HUDEP-2 (cell line): ENCODE results near the gene PCK2.
A peak's percentile ranks its signal among the peaks of the same experiment; 100 is the strongest.
"Not testable (repeated sequence)": the region's sequence is repeated elsewhere in the genome, so short reads cannot be mapped to it uniquely, and the experiment has no call there.

Experiments used
- DNase-seq, 76 experiments: peaks; one replicate each; lab custom pipeline; 2025; ENCODE audit not compliant: unreplicated experiment in 76 of 76; lab: John Stamatoyannopoulos, UW

The PCK2 gene

DNA sequence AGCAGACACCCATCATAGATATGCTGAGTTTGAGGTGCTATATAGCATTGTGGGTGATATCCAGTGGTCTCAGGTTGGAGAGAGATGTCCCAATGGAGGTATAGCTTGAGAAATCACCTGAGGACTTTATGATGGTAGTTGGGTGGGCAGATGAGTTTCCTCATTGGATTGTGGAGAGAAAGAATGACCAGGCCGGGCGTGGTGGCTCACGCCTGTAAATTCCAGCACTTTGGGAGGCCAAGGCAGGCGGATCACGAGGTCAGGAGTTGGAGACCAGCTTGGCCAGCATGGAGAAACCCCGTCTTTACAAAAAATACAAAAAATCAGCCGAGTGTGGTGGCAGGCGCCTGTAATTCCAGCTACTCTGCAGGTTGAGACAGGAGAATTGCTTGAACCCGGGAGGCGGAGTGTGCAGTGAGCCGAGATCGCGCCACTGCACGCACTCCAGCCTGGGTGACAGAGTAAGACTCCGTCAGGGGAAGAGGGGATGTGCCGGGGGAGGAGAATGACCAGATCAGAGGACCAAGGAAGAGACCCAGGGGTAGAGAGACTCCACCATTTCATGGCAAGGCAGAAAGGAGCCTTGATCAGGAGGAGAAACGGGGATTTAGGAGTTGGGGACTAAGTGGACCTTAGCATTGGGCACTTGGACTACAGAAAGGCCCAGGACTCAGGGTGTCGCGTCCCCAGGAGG is 757 bp upstream of the PCK2 start:
- DNase-seq: no peak

DNA sequence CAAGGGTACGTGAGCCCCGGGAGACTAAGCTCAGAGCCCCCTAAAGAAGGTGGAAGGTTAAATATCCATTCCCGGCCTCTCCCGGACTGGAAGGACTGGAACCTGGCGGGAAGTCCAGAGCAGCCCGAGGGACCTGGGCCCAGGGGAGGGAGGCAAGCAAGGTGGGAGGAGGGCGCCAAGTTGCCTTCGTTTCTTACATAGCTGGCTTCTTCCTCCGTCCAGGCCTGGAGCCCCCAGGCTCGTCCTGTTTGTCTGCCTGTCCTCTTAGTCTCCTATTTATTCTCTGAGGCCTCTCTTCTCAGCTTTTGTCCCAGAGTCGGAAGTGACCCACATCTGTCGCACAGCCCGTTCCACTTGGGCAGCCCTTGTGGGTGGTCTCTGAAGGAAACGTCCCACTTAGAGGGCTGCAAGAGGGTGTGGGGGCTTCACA is 745 bp downstream of the PCK2 start:
- DNase-seq: peak in 13 of 76 experiments; percentile 19 to 81 (median 37)

DNA sequence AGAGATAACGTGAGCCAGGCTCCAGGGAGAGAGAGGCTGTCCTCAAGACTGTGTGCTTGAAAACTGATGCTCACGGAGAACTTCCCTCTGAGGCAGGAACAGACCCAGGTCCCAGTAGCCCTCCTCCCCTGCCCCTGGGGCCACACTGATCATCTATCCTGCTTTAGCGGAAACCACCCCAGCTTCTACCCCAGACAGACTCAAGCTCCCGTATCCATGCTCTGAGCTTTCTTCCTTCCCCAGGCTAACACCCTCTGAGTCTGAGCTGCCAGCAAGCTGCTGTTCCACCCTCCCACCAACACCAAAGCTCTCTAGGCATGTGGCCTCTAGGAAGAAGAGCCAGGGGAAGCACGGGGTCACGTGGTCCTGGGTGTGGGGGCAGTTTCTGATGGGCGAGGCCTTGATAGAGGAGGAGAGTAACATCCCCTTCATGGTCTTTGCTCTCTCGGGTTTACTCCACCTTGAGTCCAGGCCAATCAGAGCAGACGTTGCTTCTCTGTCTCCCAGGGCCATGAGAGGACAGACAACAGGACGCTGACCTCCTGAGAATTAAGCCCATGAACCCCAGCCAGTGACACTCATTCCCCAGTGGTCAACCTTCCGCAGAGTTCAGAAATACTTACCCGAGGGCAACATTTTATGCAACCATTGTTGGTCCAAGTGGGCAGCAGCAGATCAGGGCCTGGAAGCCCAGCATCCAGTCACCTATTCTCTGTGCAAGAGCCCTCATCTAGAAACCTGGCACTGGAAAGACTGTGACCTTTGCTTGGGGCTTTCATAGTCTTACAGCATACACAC is 1.4 kb downstream of the PCK2 start:
- peak in 75 of 76 experiments; percentile 55 to 96 (median 89) for DNase-seq

DNA sequence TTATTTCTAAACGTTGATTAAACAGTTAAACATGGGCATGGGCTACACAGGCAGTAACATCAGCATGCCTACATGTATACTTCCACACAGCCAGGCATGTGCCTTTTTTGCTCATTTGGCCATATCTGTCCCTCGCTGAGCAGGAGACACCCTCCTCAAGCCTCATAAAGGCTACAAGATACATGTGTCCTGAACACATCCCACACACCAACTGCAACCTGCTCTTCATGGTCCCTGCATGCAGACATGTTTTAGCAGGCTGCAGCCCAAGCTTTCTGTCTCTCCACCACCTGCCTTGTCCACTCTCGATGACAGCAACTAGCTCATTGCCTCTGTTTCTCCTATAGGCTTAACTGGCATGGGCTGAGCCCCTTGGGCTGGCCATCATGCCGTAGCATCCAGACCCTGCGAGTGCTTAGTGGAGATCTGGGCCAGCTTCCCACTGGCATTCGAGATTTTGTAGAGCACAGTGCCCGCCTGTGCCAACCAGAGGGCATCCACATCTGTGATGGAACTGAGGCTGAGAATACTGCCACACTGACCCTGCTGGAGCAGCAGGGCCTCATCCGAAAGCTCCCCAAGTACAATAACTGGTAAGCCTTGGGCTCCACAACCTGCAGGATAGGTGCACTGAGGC is 2.6 kb downstream of the PCK2 start:
- DNase-seq: no peak

DNA sequence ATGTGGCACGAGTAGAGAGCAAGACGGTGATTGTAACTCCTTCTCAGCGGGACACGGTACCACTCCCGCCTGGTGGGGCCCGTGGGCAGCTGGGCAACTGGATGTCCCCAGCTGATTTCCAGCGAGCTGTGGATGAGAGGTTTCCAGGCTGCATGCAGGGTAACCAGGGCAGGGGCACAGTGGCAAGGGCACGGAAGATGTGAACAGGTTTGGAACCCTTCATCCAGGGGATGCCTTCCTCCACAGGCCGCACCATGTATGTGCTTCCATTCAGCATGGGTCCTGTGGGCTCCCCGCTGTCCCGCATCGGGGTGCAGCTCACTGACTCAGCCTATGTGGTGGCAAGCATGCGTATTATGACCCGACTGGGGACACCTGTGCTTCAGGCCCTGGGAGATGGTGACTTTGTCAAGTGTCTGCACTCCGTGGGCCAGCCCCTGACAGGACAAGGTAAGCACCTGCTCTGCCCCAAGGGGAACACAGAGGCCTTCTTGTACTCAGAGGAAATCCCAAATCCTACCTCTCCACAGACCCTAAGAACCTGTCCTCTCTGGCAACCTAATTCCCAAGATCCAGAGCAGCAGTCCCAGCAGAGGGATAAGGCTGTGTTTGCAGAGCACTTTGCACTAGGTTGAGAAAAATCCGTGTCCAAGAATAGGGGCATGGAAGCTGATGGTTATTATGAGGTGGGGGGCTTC is 4.3 kb downstream of the PCK2 start:
- DNase-seq: no peak

DNA sequence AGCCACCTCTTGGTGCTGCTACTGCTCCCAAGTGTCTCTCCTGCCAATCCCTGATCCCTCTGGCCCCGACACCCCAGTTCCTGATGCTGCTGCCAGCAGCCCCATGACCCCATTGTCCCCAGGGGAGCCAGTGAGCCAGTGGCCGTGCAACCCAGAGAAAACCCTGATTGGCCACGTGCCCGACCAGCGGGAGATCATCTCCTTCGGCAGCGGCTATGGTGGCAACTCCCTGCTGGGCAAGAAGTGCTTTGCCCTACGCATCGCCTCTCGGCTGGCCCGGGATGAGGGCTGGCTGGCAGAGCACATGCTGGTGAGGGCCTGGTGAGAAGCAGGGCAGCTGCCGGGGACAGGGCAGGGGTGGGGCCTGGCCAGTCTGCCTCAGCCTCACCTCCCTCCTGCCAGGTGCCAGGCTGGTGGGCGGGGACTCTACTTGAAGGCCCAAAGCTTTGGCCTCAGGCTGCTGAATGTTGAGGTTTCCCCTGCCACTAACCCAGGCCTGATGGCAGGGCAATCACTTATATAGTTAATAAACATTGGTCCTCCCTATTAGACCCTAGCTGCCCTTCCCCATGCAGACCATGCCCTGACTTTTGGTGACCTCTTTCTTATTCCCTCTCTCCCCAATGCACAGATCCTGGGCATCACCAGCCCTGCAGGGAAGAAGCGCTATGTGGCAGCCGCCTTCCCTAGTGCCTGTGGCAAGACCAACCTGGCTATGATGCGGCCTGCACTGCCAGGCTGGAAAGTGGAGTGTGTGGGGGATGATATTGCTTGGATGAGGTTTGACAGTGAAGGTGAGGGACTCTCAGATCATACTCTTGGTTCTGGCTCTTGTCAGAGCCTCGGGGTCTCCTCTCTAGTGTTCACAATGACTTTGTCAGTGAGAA is 5.1 kb downstream of the PCK2 start:
- DNase-seq: no peak

DNA sequence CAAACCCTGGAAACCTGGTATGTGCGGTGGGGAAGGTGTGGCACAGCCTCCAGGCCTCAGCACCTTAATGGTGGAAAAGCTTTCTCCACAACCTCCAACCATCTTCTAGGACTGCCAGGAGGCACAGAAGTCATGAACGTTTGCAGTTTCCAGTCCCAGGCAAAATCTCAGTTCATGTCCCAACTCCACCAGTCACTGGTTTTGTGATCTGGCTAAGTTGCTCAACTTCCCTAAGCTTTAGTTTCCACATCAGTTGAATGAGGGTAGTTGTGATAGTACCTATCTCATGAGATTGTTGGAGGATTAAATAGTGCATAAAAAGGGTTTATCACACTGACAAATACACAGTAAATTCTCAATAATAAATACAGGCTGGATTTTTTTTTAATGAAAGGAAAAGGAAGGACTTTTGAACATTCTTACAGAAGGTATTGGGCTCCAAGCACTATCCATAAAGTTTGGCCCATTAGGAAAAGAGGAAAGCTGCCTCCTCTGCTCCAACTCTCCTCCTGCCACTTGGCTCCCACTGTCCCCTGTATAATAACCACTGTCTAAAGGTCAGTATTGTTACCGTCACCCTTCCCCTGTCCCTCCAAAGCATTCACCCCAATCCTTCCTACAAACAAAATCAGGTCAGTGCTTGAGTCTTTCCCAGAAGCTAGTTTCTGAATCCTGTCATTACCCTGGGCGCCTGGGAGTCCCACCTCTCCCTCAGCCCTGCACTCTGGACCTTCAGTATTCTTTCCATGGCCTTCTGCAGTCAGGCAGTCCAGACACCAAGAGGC is 6.3 kb downstream of the PCK2 start:
- DNase-seq: no peak

DNA sequence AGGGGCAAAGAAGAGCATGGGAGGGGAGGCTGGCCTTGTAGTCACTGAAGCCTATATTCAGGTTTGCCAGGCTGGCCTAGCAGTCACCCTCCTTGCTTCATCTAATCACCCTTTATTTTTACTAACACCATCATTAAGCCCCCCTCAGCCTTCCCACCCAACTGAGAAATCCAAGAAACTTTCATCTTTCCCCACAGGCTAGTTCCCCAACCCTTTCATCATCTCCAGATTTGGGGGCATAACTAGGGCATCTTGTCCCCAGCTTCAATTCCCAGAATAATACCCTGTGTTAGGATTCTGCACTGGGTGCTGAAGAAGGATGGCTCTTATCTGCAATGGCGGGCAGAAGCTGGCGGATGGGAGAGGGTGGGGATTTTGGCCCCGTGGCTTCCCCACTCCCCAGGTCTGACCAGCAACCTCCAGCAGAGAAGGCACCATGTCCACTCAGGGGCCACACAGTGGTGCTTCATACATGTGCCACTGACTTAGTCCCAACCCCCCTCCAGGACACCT is 6.9 kb downstream of the PCK2 start:
- no peak for DNase-seq

DNA sequence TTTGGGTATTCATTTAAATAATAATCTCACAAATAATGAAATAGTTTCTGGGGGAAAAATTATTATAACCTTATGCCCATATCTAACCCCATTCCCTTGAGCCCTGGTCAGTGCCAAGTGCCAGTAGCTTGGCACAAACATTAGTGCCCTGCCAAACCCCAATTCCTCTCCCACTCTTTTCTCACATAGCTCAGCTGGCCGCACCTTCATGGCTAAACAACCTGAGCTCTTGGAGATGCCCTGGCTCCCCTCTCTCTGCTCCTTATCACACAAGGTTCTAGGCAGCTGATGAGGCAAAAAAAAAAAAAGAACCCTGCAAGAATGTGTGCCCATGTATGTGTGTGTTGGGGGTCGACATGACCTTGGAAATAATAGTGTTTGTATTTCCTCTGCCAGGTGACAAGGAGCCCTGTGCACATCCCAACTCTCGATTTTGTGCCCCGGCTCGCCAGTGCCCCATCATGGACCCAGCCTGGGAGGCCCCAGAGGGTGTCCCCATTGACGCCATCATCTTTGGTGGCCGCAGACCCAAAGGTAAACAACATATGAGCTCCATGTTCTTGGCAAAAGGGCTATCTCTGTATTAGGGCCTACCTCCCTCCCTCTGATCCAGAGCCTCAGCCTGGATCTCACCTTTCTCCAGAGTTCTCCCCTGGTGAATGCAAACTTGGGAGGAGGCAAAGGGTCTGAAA is 8.4 kb downstream of the PCK2 start:
- no peak for DNase-seq

DNA sequence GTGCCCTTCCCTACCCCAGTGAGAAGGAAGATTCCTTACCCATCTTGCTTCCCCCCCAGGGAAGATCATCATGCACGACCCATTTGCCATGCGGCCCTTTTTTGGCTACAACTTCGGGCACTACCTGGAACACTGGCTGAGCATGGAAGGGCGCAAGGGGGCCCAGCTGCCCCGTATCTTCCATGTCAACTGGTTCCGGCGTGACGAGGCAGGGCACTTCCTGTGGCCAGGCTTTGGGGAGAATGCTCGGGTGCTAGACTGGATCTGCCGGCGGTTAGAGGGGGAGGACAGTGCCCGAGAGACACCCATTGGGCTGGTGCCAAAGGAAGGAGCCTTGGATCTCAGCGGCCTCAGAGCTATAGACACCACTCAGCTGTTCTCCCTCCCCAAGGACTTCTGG is 9.3 kb downstream of the PCK2 start:
- DNase-seq: no peak

DNA sequence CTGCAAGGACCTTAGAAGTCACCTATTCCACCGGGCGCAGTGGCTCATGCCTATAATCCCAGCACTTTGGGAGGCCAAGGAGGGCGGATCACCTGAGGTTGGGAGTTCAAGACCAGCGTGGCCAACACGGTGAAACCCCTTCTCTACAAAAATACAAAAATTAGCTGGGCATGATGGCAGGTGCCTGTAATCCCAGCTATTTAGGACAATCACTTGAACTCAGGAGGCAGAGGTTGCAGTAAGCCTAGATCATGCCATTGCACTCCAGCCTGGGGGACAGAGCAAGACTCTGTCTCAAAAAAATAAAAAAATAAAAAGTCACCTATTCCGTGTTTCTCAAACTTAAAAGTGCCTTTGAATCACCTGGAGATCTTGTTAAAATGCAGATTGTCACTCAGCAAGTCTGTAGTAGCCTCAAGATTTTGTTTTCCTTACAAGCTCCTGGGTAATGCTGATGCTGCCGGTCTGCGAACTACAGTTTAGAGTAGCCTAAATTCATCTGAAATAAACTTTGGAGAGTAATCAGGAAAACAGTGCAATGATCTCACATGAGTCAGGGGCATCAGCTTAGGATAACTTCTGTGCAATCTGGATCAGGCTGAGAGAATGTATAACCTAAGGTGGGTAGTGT is 11.6 kb downstream of the PCK2 start:
- DNase-seq: not testable (repeated sequence)

DNA sequence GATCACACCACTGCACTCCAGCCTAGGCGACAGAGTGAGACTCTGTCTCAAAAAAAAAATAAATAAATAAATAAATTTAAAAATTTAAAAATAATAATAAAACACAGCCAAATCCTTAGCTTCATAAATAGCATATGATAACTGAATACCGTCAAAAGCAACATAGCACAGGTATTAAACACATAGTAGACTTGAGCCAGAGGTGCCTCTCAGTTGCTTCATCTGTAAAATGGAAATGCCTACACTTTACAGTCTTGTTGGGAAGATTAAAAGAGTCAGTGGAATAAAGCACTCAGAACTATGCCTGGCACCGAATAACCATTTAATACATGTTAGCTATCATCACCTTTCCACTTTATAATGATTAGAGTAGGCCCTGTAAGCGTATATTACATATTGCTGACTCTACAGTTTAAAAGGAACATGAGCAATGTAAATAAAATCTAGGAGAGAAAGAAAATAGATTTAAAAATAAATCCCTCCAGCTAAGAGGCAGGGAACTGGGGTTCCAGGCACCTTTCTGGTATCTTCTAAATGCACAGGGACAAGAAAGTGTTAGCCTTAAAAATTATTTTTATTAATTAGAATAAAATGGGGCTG is 12.7 kb downstream of the PCK2 start:
- no peak for DNase-seq

DNA sequence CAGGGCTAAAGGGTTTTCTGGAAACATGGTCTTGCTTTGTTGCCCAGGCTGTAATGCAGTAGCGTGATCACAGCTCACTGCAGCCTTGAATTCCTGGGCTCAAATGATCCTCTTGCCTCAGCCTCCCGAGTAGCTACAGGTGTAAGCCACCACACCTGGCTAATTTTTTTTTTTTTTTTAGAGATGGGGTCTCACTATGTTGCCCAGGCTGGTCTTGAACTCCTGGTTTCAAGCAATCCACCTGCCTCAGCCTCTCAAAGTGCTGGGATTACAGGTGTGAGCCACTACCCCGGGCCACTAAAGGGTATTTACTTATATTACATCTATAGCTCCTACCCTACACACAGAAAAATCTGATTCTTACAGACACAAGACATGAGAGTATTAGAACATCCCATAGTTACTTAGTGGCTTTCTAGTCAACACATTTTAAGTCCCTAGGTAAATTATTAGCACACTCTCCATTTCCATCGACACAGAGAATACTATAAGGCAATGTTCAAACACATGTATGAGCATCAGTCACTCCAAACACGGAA is 14.3 kb downstream of the PCK2 start:
- no peak for DNase-seq

DNA sequence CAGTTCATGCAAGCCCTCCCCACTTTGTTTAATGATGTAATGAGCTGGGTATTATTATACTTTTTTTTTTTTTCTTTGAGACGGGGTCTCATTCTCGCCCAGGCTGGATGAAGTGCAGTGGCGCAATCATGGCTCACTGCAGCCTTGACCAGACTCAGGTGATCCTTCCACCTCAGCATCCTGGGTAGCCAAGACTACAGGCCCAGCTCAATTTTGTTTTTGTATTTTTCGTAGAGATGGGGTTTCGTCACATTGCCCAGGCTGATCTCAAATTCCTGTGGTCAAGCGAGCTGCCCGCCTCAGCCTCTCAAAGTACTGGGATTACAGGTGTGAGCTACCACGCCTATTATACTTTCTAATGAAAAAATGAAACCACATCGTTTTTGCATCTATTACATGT is 15.9 kb downstream of the PCK2 start:
- DNase-seq: no peak

DNA sequence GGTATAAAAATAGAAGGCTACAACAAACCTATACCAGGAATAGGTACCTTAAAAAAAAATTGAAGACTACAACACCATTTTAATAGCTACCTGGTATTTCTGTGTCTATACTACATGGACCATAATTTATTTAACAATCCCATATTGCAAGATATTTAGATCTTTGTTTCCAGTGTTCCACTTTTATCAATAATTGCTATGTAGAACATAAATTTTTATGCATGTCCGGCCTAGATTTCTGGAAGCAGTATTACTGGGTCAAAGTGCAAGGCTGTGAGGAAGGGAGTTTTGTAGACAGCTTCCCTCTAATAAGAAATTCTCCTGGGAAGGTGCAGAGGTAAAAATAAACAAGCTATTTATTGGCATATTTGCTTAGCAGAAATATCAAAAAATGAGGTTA is 16.4 kb downstream of the PCK2 start:
- no peak for DNase-seq

DNA sequence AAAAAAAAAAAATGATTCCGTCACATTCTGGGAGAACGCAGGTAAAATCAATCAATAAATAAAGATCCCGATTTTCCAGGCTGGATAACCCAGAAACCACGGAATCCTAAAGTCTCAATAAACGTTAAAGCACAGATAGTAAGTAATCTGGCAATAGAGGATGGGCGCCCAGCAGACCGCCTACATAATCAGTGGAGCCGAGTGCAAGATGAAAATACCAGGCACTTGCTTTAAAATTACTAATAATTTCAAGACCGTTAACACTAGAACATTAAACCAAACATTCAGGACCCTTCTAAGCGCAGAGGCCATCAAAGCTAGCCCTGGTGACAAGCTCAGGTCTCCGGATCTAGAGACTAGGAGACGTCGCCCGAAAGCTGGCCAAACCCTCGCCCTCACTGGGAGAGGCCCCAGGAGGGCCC is 19.3 kb downstream of the PCK2 start:
- DNase-seq: peak in 3 of 76 experiments; percentile 40 to 64 (median 50)

DNA sequence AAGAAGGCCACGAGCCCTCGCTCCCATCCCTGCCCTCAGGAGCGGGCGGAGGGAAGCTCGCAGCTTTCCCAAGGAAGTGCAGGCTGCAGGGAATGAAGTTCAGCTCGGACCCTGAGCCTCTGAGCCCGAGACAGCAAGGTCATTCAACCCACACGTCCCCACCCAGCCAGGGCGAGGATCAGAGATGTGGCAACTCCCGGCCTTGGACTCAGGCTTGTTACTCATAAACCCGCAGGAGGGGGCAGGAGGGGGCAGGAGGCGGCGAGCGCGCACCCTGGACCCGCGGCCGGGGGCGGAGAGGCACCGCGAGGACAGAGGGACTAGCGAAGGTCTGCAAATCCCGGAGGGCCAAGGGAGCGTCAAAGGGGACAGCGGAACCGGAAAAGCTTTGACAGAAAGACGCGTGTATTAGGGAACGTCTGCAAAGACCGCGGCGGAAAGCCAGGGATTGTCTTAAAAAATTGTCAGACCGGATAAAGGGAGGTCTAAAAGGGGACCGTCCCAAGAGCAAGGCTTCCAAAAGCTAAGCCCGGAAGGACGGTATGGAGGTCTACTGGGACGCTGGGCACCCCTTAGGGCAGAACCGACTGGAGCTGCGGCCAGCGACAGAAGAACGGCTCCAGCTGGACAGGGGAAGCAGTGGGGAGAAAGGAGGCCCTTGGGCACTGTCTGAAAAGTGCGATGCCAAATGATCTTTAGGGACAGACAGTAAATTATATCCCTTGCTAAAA is 19.9 kb downstream of the PCK2 start:
- DNase-seq: peak; percentile 30 to 93 (median 79)
